Body of pancreas (tissue), 4 donors: ENCODE measurements around the gene FBN2. TPM values are rescaled to one million over a fixed set of nuclear protein-coding genes. Genes with fewer than 3 reads are reported as not detected.

Source experiments
- ATAC-seq: fragments of 150-250 bp; one replicate; pipeline ENCODE4 v1.9.1; 2016
- DNase-seq, 4 donors: peaks; one replicate each; pipeline ENCODE4 v3.0.0-alpha.2; 2019
- H3K27ac ChIP-seq, 4 donors: fragments of 200-600 bp; sonication (generic); 1 replicate in 3 of 4; 2 replicates in 1 of 4; pipeline versions ENCODE4 v1.5.1 to v1.6.1; 2016 to 2019; ENCODE audit warnings: mild to moderate bottlenecking in 1 of 4, mixed read lengths in 1 of 4, moderate library complexity in 1 of 4
- H3K27me3 ChIP-seq, 2 donors: fragments of 200-600 bp; sonication (generic); one replicate each; pipeline ENCODE4 v1.6.0; 2016; ENCODE audit warnings: mild to moderate bottlenecking in 1 of 2
- H3K36me3 ChIP-seq, 2 donors: fragments of 200-600 bp; sonication (generic); replicated peaks in 1 of 2; 2 replicates each; pipeline ENCODE4 v1.5.1; 2016; ENCODE audit warnings: low read depth in 2 of 2; ENCODE audit not compliant: insufficient read depth in 1 of 2
- H3K4me1 ChIP-seq: fragments of 200-600 bp; sonication (generic); one replicate; pipeline ENCODE4 v1.6.0; 2016
- H3K4me3 ChIP-seq, 2 donors: fragments of 200-600 bp; sonication (generic); 1 replicate in 1 of 2; 2 replicates in 1 of 2; pipeline ENCODE4 v1.5.1; 2016 to 2019
- H3K9me3 ChIP-seq, 3 donors: fragments of 200-600 bp; sonication (generic); 1 replicate in 2 of 3; 2 replicates in 1 of 3; pipeline ENCODE4 v1.5.1; 2016
- CTCF ChIP-seq, 7 experiments: fragments of 450-650 bp in 4 of 7; fragments of 200-600 bp in 3 of 7; sonication (generic) in 3 of 7; IDR thresholded peaks; one replicate each; pipeline ENCODE4 v1.5.1; 2016 to 2019; ENCODE audit warnings: antibody characterized with exemption in 7 of 7
- POLR2A ChIP-seq, 3 donors: fragments of 450-650 bp; IDR thresholded peaks; one replicate each; pipeline ENCODE4 v1.6.1; 2016; ENCODE audit warnings: antibody characterized with exemption in 3 of 3, mild to moderate bottlenecking in 2 of 3
- WGBS, 2 donors: methylation state at CpG; one replicate each; pipeline ENCODE4 v1.1.5; 2017; 5-methylcytosine and 5-hydroxymethylcytosine counted together
- intact Hi-C: fragments of 100-400 bp; cut with DNase I; formaldehyde crosslinking; loops from one replicate; pipeline ENCODE4 v1.15.1; 2023
- total RNA-seq, 2 donors: library from RNA; depleted of rRNA; stranded (reverse); fragments of >200 nt; gene quantifications; one replicate each; pipeline ENCODE4 v1.1.0, GENCODE V29; 2016

The FBN2 gene
- total RNA-seq, 2 donors from 2014 or later: 0.26 TPM; not detected in 1

GRCh38 chr5:128537221-128537999 is 635 bp downstream of the FBN2 start:
- Histone ChIP-seq H3K4me3 (peak overlapping the region in 1 of 2 donors; percentile 43), H3K27ac (no peak overlapping the region), H3K9me3 (no peaks in the 10 kb centered on the region), H3K36me3 (no peaks in the 10 kb centered on the region), H3K27me3 (peaks cover 0 to 14% of the 10 kb centered on the region in 2 donors), H3K4me1 (peaks cover 25% of the 10 kb centered on the region)
- peak in 2 of 4 donors; percentile 9 to 13 for DNase-seq
- no peak for TF ChIP-seq CTCF (IDR thresholded peaks at IDR 0.05)
- TF ChIP-seq POLR2A (IDR thresholded peaks at IDR 0.05): no peak
- intact Hi-C loops: no loop called here
- WGBS, 2 donors: 1 to 3% methylated on average over 13 to 73 of the region's 75 CpGs
- peak; percentile 27 for ATAC-seq

- Histone ChIP-seq H3K4me1 (peaks cover 25% of the 10 kb centered on the region), H3K27me3 (peaks cover 0 to 14% of the 10 kb centered on the region in 2 donors), H3K4me3 (peak overlapping the region in 1 of 2 donors; percentile 43), H3K36me3 (no peaks in the 10 kb centered on the region), H3K27ac (no peak overlapping the region), H3K9me3 (no peaks in the 10 kb centered on the region)
- ATAC-seq (no peak), DNase-seq (no peak)
- WGBS, 2 donors: 25 to 29% methylated on average over 43 to 53 of the region's 58 CpGs
- no peak for TF ChIP-seq CTCF (IDR thresholded peaks at IDR 0.05)
- TF ChIP-seq POLR2A (IDR thresholded peaks at IDR 0.05): no peak
- intact Hi-C loops: no loop called here
These were observed 1.5 kb downstream of the FBN2 start for GRCh38 chr5:128536254-128537220.

GRCh38 chr5:128535251-128535650 is 2.8 kb downstream of the FBN2 start:
- Histone ChIP-seq H3K4me1 (peaks cover 25% of the 10 kb centered on the region), H3K9me3 (no peaks in the 10 kb centered on the region), H3K27ac (no peak overlapping the region), H3K36me3 (no peaks in the 10 kb centered on the region), H3K4me3 (no peak overlapping the region), H3K27me3 (peaks cover 0 to 14% of the 10 kb centered on the region in 2 donors)
- WGBS, 2 donors: 70 to 73% methylated on average over 1 of the region's 1 CpG
- DNase-seq (no peak), ATAC-seq (no peak)
- intact Hi-C loops: no loop called here
- TF ChIP-seq POLR2A (IDR thresholded peaks at IDR 0.05) (no peak), CTCF (IDR thresholded peaks at IDR 0.05) (no peak)

- Histone ChIP-seq H3K9me3 (no peaks in the 10 kb centered on the region), H3K4me1 (peaks cover 25% of the 10 kb centered on the region), H3K4me3 (no peak overlapping the region), H3K27ac (no peak overlapping the region), H3K27me3 (peaks cover 0 to 14% of the 10 kb centered on the region in 2 donors), H3K36me3 (no peaks in the 10 kb centered on the region)
- TF ChIP-seq POLR2A (IDR thresholded peaks at IDR 0.05) (no peak), CTCF (IDR thresholded peaks at IDR 0.05) (no peak)
- intact Hi-C loops: no loop called here
- DNase-seq (no peak), ATAC-seq (no peak)
- 40 to 44% methylated on average over 6 of the region's 6 CpGs for WGBS, 2 donors
These were observed 3.3 kb downstream of the FBN2 start for GRCh38 chr5:128534726-128535125.
